Smooth muscle cell (in vitro differentiated cells): ENCODE data around the gene STAMBP. TPM values are rescaled to one million over a fixed set of nuclear protein-coding genes. Genes with fewer than 3 reads are reported as not detected.

ENCODE experiments used
- DNase-seq: peaks from one replicate; lab custom pipeline; 2025; ENCODE audit not compliant: unreplicated experiment; lab: John Stamatoyannopoulos, UW
- H2AFZ ChIP-seq: fragments of 200-600 bp; sonication (generic); 2 replicates; pipeline ENCODE4 v1.6.0; 2016; ENCODE audit warnings: antibody characterized with exemption, low read depth, mild to moderate bottlenecking
- H3F3A ChIP-seq: fragments of 200-600 bp; sonication (generic); 2 replicates; pipeline ENCODE4 v1.6.0; 2017; ENCODE audit warnings: antibody characterized with exemption, low read depth
- H3K27ac ChIP-seq: fragments of 200-600 bp; sonication (generic); 2 replicates; pipeline ENCODE4 v1.5.1; 2016; ENCODE audit warnings: low read depth, mild to moderate bottlenecking
- H3K27me3 ChIP-seq: fragments of 200-600 bp; sonication (generic); 2 replicates; pipeline ENCODE4 v1.6.1; 2016; ENCODE audit warnings: low read depth, mild to moderate bottlenecking
- H3K36me3 ChIP-seq: fragments of 200-600 bp; sonication (generic); 2 replicates; pipeline ENCODE4 v1.5.1; 2016; ENCODE audit warnings: low read depth
- H3K4me1 ChIP-seq: fragments of 200-600 bp; sonication (generic); 2 replicates; pipeline ENCODE4 v1.5.1; 2016; ENCODE audit warnings: low read depth
- H3K4me2 ChIP-seq: fragments of 200-600 bp; sonication (generic); 2 replicates; pipeline ENCODE4 v1.6.0; 2016; ENCODE audit warnings: mild to moderate bottlenecking
- H3K4me3 ChIP-seq: fragments of 200-600 bp; sonication (generic); 2 replicates; pipeline ENCODE4 v1.5.1; 2016; ENCODE audit warnings: mild to moderate bottlenecking
- H3K79me2 ChIP-seq: fragments of 200-600 bp; sonication (generic); 2 replicates; pipeline ENCODE4 v1.6.0; 2016; ENCODE audit warnings: low read depth, mild to moderate bottlenecking
- H3K9ac ChIP-seq: fragments of 200-600 bp; sonication (generic); 2 replicates; pipeline ENCODE4 v1.6.0; 2016; ENCODE audit warnings: low read depth
- H3K9me3 ChIP-seq: fragments of 200-600 bp; sonication (generic); replicated peaks from 2 replicates; pipeline ENCODE4 v1.5.1; 2016; ENCODE audit warnings: low read depth
- H4K20me1 ChIP-seq: fragments of 200-600 bp; sonication (generic); 2 replicates; pipeline ENCODE4 v1.6.0; 2016; ENCODE audit warnings: low read depth
- WGBS: methylation state at CpG from one replicate; pipeline ENCODE4 v1.1.7; 2016; ENCODE audit warnings: low lambda C conversion rate; 5-methylcytosine and 5-hydroxymethylcytosine counted together
- polyA plus RNA-seq: library from polyadenylated mRNA; unstranded; fragments of >200 nt; fragmentation: Nextera tagmentation; extraction: Ambion mirVana; gene quantifications from 2 replicates; pipeline ENCODE4 v1.2.1, GENCODE V29; 2016
- total RNA-seq: library from RNA; depleted of rRNA; stranded (reverse); fragments of >200 nt; gene quantifications from 2 replicates; pipeline ENCODE4 v1.2.3, GENCODE V29; 2014
- TF ChIP-seq, protein P1 (sequence below): fragments of 200-600 bp; sonication (generic); IDR thresholded peaks from 2 replicates; pipeline ENCODE4 v1.5.1; 2017; ENCODE audit warnings: borderline replicate concordance, mild to moderate bottlenecking, antibody characterized with exemption; ENCODE audit not compliant: insufficient read depth, poor library complexity, severe bottlenecking

Gene STAMBP
- total and polyA plus RNA-seq, 2 experiments from 2014 or later: 48.5 to 61.1 TPM

- Histone ChIP-seq H3K9ac (no peak overlapping the region), H3F3A (peaks cover 1% of the 10 kb centered on the region), H4K20me1 (no peaks in the 10 kb centered on the region), H3K36me3 (no peaks in the 10 kb centered on the region), H3K4me3 (no peak overlapping the region), H2AFZ (no peak overlapping the region), H3K27ac (no peak overlapping the region), H3K9me3 (no peaks in the 10 kb centered on the region), H3K27me3 (peaks cover 13% of the 10 kb centered on the region), H3K4me2 (no peak overlapping the region), H3K79me2 (no peaks in the 10 kb centered on the region), H3K4me1 (peaks cover 2% of the 10 kb centered on the region)
- TF ChIP-seq, protein P1, sequence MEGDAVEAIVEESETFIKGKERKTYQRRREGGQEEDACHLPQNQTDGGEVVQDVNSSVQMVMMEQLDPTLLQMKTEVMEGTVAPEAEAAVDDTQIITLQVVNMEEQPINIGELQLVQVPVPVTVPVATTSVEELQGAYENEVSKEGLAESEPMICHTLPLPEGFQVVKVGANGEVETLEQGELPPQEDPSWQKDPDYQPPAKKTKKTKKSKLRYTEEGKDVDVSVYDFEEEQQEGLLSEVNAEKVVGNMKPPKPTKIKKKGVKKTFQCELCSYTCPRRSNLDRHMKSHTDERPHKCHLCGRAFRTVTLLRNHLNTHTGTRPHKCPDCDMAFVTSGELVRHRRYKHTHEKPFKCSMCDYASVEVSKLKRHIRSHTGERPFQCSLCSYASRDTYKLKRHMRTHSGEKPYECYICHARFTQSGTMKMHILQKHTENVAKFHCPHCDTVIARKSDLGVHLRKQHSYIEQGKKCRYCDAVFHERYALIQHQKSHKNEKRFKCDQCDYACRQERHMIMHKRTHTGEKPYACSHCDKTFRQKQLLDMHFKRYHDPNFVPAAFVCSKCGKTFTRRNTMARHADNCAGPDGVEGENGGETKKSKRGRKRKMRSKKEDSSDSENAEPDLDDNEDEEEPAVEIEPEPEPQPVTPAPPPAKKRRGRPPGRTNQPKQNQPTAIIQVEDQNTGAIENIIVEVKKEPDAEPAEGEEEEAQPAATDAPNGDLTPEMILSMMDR: peak; percentile 78
- DNase-seq: no peak
- WGBS: 25% methylated on average over 3 of the region's 3 CpGs
These were observed 4.7 kb upstream of the STAMBP start for GRCh38 chr2:73823916-73824523.

DNA sequence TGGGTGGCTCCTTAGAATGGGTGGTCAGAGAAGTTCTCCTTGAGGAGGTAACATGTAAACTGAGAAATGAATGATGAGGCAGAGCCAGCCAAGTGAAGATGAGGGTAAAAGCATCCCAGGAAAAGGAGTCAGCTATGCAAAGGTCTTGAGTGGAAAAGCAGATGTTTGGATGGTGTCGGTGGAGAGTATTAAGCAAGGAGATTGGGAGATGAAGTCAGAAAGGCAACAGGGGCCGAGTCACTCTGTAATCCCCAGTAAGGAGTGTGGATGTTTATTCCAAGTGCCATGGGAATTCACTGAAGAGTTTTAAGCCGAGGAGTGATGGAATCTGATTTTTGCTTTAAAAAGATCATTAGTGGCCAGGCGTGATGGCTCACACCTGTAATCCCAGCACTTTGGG is 3.4 kb upstream of the STAMBP start:
- Histone ChIP-seq H3K9me3 (no peaks in the 10 kb centered on the region), H3K27me3 (peaks cover 8% of the 10 kb centered on the region), H3K36me3 (no peaks in the 10 kb centered on the region), H3K9ac (no peak overlapping the region), H3K4me1 (peaks cover 12% of the 10 kb centered on the region), H3K79me2 (peaks cover 7% of the 10 kb centered on the region), H2AFZ (no peak overlapping the region), H3K4me2 (no peak overlapping the region), H3F3A (peaks cover 8% of the 10 kb centered on the region), H4K20me1 (no peaks in the 10 kb centered on the region), H3K4me3 (no peak overlapping the region), H3K27ac (no peak overlapping the region)
- DNase-seq: no peak
- TF ChIP-seq, protein P1: no peak
- 63% methylated on average over 4 of the region's 4 CpGs for WGBS

DNA sequence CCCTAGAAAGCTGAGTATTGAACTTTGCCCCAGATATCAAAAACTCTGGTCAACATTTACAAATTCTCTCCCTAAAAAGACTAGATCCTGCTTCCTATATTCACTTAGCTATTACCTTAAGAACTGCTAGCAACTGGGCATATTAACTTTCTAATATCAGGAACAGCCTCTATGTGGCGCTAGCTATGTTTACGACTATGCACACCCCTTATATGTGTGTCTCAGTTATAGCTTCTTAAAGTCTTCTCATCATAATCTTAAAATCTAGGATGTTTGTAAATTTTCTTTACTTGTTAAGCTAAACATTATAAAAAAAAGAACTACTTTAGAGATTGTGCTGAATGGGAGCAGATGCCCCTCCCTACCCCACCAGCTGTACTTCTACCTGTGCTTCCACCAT is 1.7 kb upstream of the STAMBP start:
- TF ChIP-seq, protein P1: peak; percentile 36
- no peak overlapping the region for H3K4me3 ChIP-seq
- H3K36me3 ChIP-seq: no peaks in the 10 kb centered on the region
- H3K4me2 ChIP-seq: no peak overlapping the region
- no peak for DNase-seq
- peaks cover 8% of the 10 kb centered on the region for H3F3A ChIP-seq
- peaks cover 2% of the 10 kb centered on the region for H3K27me3 ChIP-seq
- 47% methylated on average over 2 of the region's 2 CpGs for WGBS
- no peaks in the 10 kb centered on the region for H3K9me3 ChIP-seq
- no peak overlapping the region for H3K27ac ChIP-seq
- no peaks in the 10 kb centered on the region for H4K20me1 ChIP-seq
- peaks cover 9% of the 10 kb centered on the region for H3K79me2 ChIP-seq
- H3K9ac ChIP-seq: no peak overlapping the region
- H2AFZ ChIP-seq: no peak overlapping the region
- peaks cover 12% of the 10 kb centered on the region for H3K4me1 ChIP-seq
